HepG2 (cell line): ENCODE results near the gene SLC41A1. TPM values are rescaled to one million over a fixed set of nuclear protein-coding genes. Genes with fewer than 3 reads are reported as not detected.
A peak's percentile ranks its signal among the peaks of the same experiment; 100 is the strongest.

Source experiments
- ARNTL ChIP-seq: sonication (generic); formaldehyde crosslinking; IDR thresholded peaks from 2 replicates; pipeline ENCODE4 v1.4.0; 2020; ENCODE audit warnings: mild to moderate bottlenecking, missing genetic modification reagents
- IKZF1 ChIP-seq: fragments of 450-650 bp; IDR thresholded peaks from 2 replicates; pipeline ENCODE4 v1.7.1; 2016
- KDM2A ChIP-seq: sonication (generic); formaldehyde crosslinking; IDR thresholded peaks from 2 replicates; pipeline ENCODE4 v1.4.0; 2020; ENCODE audit warnings: low read depth, missing genetic modification reagents, borderline replicate concordance
- KDM6A ChIP-seq: IDR thresholded peaks from 2 replicates; pipeline ENCODE4 v1.6.1; 2016; ENCODE audit warnings: low read depth
- MED8 ChIP-seq: sonication (generic); formaldehyde crosslinking; IDR thresholded peaks from 2 replicates; pipeline ENCODE4 v1.8.1; 2023; ENCODE audit warnings: mild to moderate bottlenecking, missing genetic modification reagents; ENCODE audit not compliant: insufficient replicate concordance
- NFIB ChIP-seq: sonication (generic); formaldehyde crosslinking; IDR thresholded peaks from 2 replicates; pipeline ENCODE4 v1.9.0; 2021; ENCODE audit warnings: missing genetic modification reagents, mild to moderate bottlenecking, borderline replicate concordance
- NPAS2 ChIP-seq: sonication (generic); formaldehyde crosslinking; IDR thresholded peaks from 2 replicates; pipeline ENCODE4 v1.8.0; 2022; ENCODE audit warnings: mild to moderate bottlenecking, missing genetic modification reagents, borderline replicate concordance
- NR2C2 ChIP-seq: sonication (generic); formaldehyde crosslinking; IDR thresholded peaks from 2 replicates; pipeline ENCODE4 v1.4.0; 2020; ENCODE audit warnings: missing genetic modification reagents, mild to moderate bottlenecking, moderate library complexity, borderline replicate concordance
- PLRG1 ChIP-seq: fragments of 450-650 bp; conservative IDR thresholded peaks from 2 replicates; pipeline ENCODE4 v1.6.1; 2016
- PRPF4 ChIP-seq: fragments of 200-400 bp; formaldehyde crosslinking; IDR thresholded peaks from 2 replicates; pipeline ENCODE4 v1.6.1; 2016; ENCODE audit warnings: low read length, low read depth; ENCODE audit not compliant: poor library complexity, severe bottlenecking
- SAP130 ChIP-seq: IDR thresholded peaks from 2 replicates; pipeline ENCODE4 v1.6.1; 2016; ENCODE audit warnings: low read depth
- SOX5 ChIP-seq: IDR thresholded peaks from 2 replicates; pipeline ENCODE4 v1.6.1; 2016; ENCODE audit warnings: borderline replicate concordance
- SP2 ChIP-seq: sonication (generic); formaldehyde crosslinking; IDR thresholded peaks from 2 replicates; pipeline ENCODE4 v1.5.1; 2020; ENCODE audit warnings: mild to moderate bottlenecking, missing genetic modification reagents
- TCF12 ChIP-seq, 2 experiments: fragments of 450-650 bp in 1 of 2; sonication (generic) in 1 of 2; formaldehyde crosslinking in 1 of 2; IDR thresholded peaks; 2 replicates each; pipeline versions ENCODE4 v1.6.1 to v1.8.0; 2017 to 2022; ENCODE audit warnings: antibody characterized with exemption in 1 of 2, mild to moderate bottlenecking in 1 of 2, missing genetic modification reagents in 1 of 2, moderate library complexity in 1 of 2
- ZBTB25 ChIP-seq: IDR thresholded peaks from 2 replicates; pipeline ENCODE4 v1.6.1; 2018; ENCODE audit warnings: missing genetic modification reagents
- ZFX ChIP-seq: sonication (generic); formaldehyde crosslinking; IDR thresholded peaks from 2 replicates; pipeline ENCODE4 v1.4.0; 2020; ENCODE audit warnings: mild to moderate bottlenecking, low read depth, missing genetic modification reagents, moderate library complexity
- ZMYM4 ChIP-seq: sonication (generic); formaldehyde crosslinking; IDR thresholded peaks from 2 replicates; pipeline ENCODE4 v1.8.1; 2023; ENCODE audit warnings: mild to moderate bottlenecking, missing genetic modification reagents
- ZNF317 ChIP-seq: sonication (generic); formaldehyde crosslinking; IDR thresholded peaks from 2 replicates; pipeline ENCODE4 v1.5.0; 2020; ENCODE audit warnings: mild to moderate bottlenecking, missing genetic modification reagents
- ZNF432 ChIP-seq: sonication (generic); formaldehyde crosslinking; IDR thresholded peaks from 2 replicates; pipeline ENCODE4 v1.5.0; 2020; ENCODE audit warnings: missing genetic modification reagents, mild to moderate bottlenecking, borderline replicate concordance
- ZNF543 ChIP-seq: sonication (generic); formaldehyde crosslinking; IDR thresholded peaks from 2 replicates; pipeline ENCODE4 v1.4.0; 2020; ENCODE audit warnings: mild to moderate bottlenecking, missing genetic modification reagents
- ZNF569 ChIP-seq: sonication (generic); formaldehyde crosslinking; IDR thresholded peaks from 2 replicates; pipeline ENCODE4 v1.5.0; 2020; ENCODE audit warnings: mild to moderate bottlenecking, missing genetic modification reagents, moderate library complexity, borderline replicate concordance
- ZNF782 ChIP-seq: sonication (generic); formaldehyde crosslinking; IDR thresholded peaks from 2 replicates; pipeline ENCODE4 v1.4.0; 2020; ENCODE audit warnings: missing genetic modification reagents, mild to moderate bottlenecking, borderline replicate concordance
- ZSCAN30 ChIP-seq: sonication (generic); formaldehyde crosslinking; IDR thresholded peaks from 2 replicates; pipeline ENCODE4 v1.5.0; 2020; ENCODE audit warnings: mild to moderate bottlenecking, missing genetic modification reagents
- polyA plus RNA-seq, 8 experiments: library from polyadenylated mRNA; depleted of rRNA in 3 of 8; stranded (reverse) in 7 of 8; unstranded in 1 of 8; fragments of >200 nt; fragmentation: Illumina TruSeq in 4 of 8; extraction: Trizol in 4 of 8; gene quantifications; 2 replicates each; pipeline versions ENCODE4 v1.2.1 to v1.2.3, GENCODE V29; 2011 to 2016; ENCODE audit warnings: low read depth in 4 of 8, missing spikeins in 1 of 8, mixed read lengths in 1 of 8; ENCODE audit not compliant: insufficient read depth in 1 of 8
- total RNA-seq, 5 experiments: library from RNA; depleted of rRNA; stranded (reverse); fragments of >200 nt; fragmentation: Illumina TruSeq; extraction: Trizol; gene quantifications; 2 replicates each; pipeline ENCODE4 v1.2.3, GENCODE V29; 2016; ENCODE audit warnings: low read depth in 1 of 5
- TF ChIP-seq, protein P1 (sequence below): sonication (generic); formaldehyde crosslinking; IDR thresholded peaks from 2 replicates; pipeline ENCODE4 v1.5.1; 2020; ENCODE audit warnings: missing genetic modification reagents, mild to moderate bottlenecking, borderline replicate concordance
- TF ChIP-seq, protein P2 (sequence below): sonication (generic); formaldehyde crosslinking; IDR thresholded peaks from 2 replicates; pipeline ENCODE4 v1.4.0; 2020; ENCODE audit warnings: missing genetic modification reagents

SLC41A1 gene
- total and polyA plus RNA-seq, 2 of the 13 experiments (the other 11 are each of a cell fraction or from before 2014, with no cell fraction given) = 2.2 to 4.6 TPM

DNA sequence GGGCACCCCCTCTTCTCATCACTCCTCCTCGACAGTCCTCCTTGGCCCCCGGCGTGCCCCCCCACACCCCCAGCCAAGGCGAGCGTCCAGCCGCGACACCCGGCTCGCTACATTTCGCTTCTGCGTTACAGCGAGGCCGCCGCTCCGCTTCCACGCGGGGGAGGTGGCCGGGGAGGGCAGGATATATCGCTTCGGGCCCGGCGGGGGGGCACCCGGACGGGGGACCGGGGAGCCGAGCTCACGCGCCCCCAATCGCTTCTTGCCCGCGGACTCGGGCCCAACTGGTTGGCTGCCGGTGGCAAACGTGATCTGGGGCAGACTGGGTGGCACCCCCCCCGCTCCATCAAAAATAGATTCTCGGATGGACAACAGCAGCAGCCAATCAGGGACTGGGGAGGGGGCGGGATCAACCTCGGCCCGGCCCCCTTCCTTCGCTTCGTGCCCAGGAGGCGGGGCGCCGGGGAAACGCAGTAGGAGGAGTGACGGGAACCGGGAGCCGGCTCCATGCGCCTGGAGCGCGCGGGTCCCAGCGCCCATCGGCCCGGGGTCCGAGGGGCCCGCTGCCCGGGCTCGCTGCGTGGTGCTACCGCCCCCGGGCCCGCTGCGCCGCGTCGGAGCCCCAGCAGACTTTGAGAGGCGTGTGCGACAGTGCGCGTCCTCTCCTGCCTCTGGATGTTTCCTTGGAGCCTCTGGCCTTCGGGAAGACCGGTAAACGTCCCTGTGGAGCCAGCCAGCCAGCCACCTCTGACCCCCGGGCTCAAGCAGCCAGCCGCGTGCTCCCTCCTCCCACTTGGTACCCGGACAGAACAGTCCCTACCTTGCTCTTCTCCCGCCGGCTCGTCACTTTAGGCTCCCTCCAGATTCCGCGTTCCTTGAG, at the start of gene SLC41A1 (continued):
- TF ChIP-seq, protein P1, sequence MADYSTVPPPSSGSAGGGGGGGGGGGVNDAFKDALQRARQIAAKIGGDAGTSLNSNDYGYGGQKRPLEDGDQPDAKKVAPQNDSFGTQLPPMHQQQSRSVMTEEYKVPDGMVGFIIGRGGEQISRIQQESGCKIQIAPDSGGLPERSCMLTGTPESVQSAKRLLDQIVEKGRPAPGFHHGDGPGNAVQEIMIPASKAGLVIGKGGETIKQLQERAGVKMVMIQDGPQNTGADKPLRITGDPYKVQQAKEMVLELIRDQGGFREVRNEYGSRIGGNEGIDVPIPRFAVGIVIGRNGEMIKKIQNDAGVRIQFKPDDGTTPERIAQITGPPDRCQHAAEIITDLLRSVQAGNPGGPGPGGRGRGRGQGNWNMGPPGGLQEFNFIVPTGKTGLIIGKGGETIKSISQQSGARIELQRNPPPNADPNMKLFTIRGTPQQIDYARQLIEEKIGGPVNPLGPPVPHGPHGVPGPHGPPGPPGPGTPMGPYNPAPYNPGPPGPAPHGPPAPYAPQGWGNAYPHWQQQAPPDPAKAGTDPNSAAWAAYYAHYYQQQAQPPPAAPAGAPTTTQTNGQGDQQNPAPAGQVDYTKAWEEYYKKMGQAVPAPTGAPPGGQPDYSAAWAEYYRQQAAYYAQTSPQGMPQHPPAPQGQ (CRISPR knock-in tag) = no peak
- peak; percentile 62 for TF ChIP-seq NR2C2 (CRISPR knock-in tag)
- TF ChIP-seq NFIB = no peak
- TF ChIP-seq ZFX = peak; percentile 61
- no peak for TF ChIP-seq ZSCAN30 (CRISPR knock-in tag)
- no peak for TF ChIP-seq TCF12 (IDR thresholded peaks at IDR 0.05)
- TF ChIP-seq TCF12 (CRISPR knock-in tag; IDR thresholded peaks at IDR 0.05) = no peak
- TF ChIP-seq KDM6A (CRISPR knock-in tag) = no peak
- peak; percentile 18; the same call in 1 of the 2 replicates for TF ChIP-seq KDM2A (CRISPR knock-in tag)
- TF ChIP-seq PLRG1 = no peak
- no peak for TF ChIP-seq ZNF782
- no peak for TF ChIP-seq SOX5 (CRISPR knock-in tag)
- no peak for TF ChIP-seq ZNF543 (CRISPR knock-in tag)
- TF ChIP-seq ZNF432 (CRISPR knock-in tag) = no peak
- TF ChIP-seq, protein P2, sequence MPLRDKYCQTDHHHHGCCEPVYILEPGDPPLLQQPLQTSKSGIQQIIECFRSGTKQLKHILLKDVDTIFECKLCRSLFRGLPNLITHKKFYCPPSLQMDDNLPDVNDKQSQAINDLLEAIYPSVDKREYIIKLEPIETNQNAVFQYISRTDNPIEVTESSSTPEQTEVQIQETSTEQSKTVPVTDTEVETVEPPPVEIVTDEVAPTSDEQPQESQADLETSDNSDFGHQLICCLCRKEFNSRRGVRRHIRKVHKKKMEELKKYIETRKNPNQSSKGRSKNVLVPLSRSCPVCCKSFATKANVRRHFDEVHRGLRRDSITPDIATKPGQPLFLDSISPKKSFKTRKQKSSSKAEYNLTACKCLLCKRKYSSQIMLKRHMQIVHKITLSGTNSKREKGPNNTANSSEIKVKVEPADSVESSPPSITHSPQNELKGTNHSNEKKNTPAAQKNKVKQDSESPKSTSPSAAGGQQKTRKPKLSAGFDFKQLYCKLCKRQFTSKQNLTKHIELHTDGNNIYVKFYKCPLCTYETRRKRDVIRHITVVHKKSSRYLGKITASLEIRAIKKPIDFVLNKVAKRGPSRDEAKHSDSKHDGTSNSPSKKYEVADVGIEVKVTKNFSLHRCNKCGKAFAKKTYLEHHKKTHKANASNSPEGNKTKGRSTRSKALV (CRISPR knock-in tag) = peak; percentile 58; the same call in 1 of the 2 replicates
- no peak for TF ChIP-seq MED8 (CRISPR knock-in tag)
- peak; percentile 91 for TF ChIP-seq SP2 (CRISPR knock-in tag)
- 0 out of 2 replicates have a peak, but pooled peaks have one; percentile 43 for TF ChIP-seq ARNTL (CRISPR knock-in tag)
- no peak for TF ChIP-seq PRPF4
- peak; percentile 53; the same call in 1 of the 2 replicates for TF ChIP-seq ZBTB25 (CRISPR knock-in tag)
- no peak for TF ChIP-seq IKZF1
- no peak for TF ChIP-seq NPAS2 (CRISPR knock-in tag)
- no peak for TF ChIP-seq ZNF569
- TF ChIP-seq ZMYM4 (CRISPR knock-in tag) = 0 out of 2 replicates have a peak, but pooled peaks have one; percentile 49
- TF ChIP-seq ZNF317 = no peak
- peak; percentile 62; the same call in 1 of the 2 replicates for TF ChIP-seq SAP130
